HCT116 (cell line): Measurements from ENCODE around the gene SLC4A2. TPM values are rescaled to one million over a fixed set of nuclear protein-coding genes. Genes with fewer than 3 reads are reported as not detected.

Source experiments
- ATAC-seq: fragments of 200-7000 bp; cut with Tn5 transposase; 2 replicates; pipeline ENCODE4 v1.9.1; 2020; ENCODE audit warnings: mild to moderate bottlenecking, moderate library complexity
- BruUV-seq: library from RNA; stranded (reverse); fragments of 400-500 nt; replicated peaks from 2 replicates; lab custom pipeline; 2021; lab: Mats Ljungman, UMichigan
- CTCF ChIA-PET: fragments of 300-600 bp; sonication (Branson Sonifier 250); formaldehyde crosslinking; loops from one replicate; lab custom pipeline; 2021; ENCODE audit warnings: antibody characterized with exemption; lab: Charles Lee
- POLR2A ChIA-PET: fragments of 300-600, 350-600 bp; sonication (Branson Sonifier 250); formaldehyde crosslinking; loops from one replicate; lab custom pipeline; 2021; ENCODE audit warnings: antibody characterized with exemption; lab: Charles Lee
- RAD21 ChIA-PET, 2 experiments: fragments of 300-600 bp; sonication (Branson Sonifier 250); formaldehyde crosslinking; loops; one replicate each; lab custom pipeline; 2023; ENCODE audit warnings: low total read pairs in 2 of 2; ENCODE audit not compliant: uncharacterized antibody in 2 of 2, unreplicated experiment in 2 of 2, low non-redundant PET in 1 of 2; lab: Charles Lee
- DNase-seq: peaks from one replicate; pipeline ENCODE4 v3.0.0-alpha.2; 2010; ENCODE audit warnings: low read depth, low spot score
- H2AFZ ChIP-seq: fragments of 200-600 bp; shearing (Covaris generic), sonication (generic); 2 replicates; pipeline ENCODE4 v1.6.1; 2017; ENCODE audit warnings: low read depth, mixed run types, mixed read lengths, antibody characterized with exemption, low read length; ENCODE audit not compliant: poor library complexity, severe bottlenecking
- H3K27ac ChIP-seq: 2 replicates; pipeline ENCODE4 v1.5.1; 2012; ENCODE audit warnings: low read depth, low read length
- H3K27me3 ChIP-seq: fragments of 200-600 bp; sonication (generic); 2 replicates; pipeline ENCODE4 v1.6.1; 2016; ENCODE audit warnings: mixed run types, low read length, mixed read lengths; ENCODE audit not compliant: insufficient read depth
- H3K36me3 ChIP-seq, 2 experiments: fragments of 200-500 bp in 1 of 2; fragments of 200-600 bp in 1 of 2; sonication (Bioruptor generic) in 1 of 2; sonication (generic) in 1 of 2; 2 replicates each; pipeline versions ENCODE4 v1.5.1 to v1.6.1; 2014 to 2016; ENCODE audit warnings: low read length in 2 of 2, inconsistent platforms in 1 of 2, mixed read lengths in 1 of 2, mixed run types in 1 of 2; ENCODE audit not compliant: insufficient read depth in 2 of 2, control insufficient read depth in 1 of 2
- H3K4me1 ChIP-seq, 2 experiments: fragments of 200-600 bp in 1 of 2; sonication (generic) in 1 of 2; 2 replicates each; pipeline versions ENCODE4 v1.5.1 to v1.6.1; 2012 to 2017; ENCODE audit warnings: low read length in 2 of 2, inconsistent platforms in 1 of 2, mild to moderate bottlenecking in 1 of 2, mixed read lengths in 1 of 2, mixed run types in 1 of 2, moderate library complexity in 1 of 2; ENCODE audit not compliant: insufficient read depth in 2 of 2, control insufficient read depth in 1 of 2
- H3K4me2 ChIP-seq: fragments of 200-600 bp; sonication (generic); 2 replicates; pipeline ENCODE4 v1.6.1; 2017; ENCODE audit warnings: mixed run types, low read length, mixed read lengths
- H3K4me3 ChIP-seq, 2 experiments: fragments of 200-600 bp in 1 of 2; sonication (generic) in 1 of 2; replicated peaks in 1 of 2; 2 replicates each; pipeline ENCODE4 v1.5.1; 2011 to 2016; ENCODE audit warnings: low read length in 2 of 2, control low read depth in 1 of 2, low read depth in 1 of 2, mild to moderate bottlenecking in 1 of 2, mixed read lengths in 1 of 2, mixed run types in 1 of 2
- H3K79me2 ChIP-seq: fragments of 200-600 bp; sonication (generic); 2 replicates; pipeline ENCODE4 v1.6.1; 2017; ENCODE audit warnings: mild to moderate bottlenecking, mixed run types, low read length, moderate library complexity, mixed read lengths; ENCODE audit not compliant: insufficient read depth
- H3K9ac ChIP-seq: fragments of 200-600 bp; sonication (generic); 2 replicates; pipeline ENCODE4 v1.6.1; 2016; ENCODE audit warnings: low read length, mixed read lengths
- H3K9me2 ChIP-seq: fragments of 200-600 bp; sonication (generic), shearing (Covaris generic); 2 replicates; pipeline ENCODE4 v1.6.1; 2017; ENCODE audit warnings: mixed run types, mild to moderate bottlenecking, moderate library complexity; ENCODE audit not compliant: insufficient read depth
- H3K9me3 ChIP-seq, 2 experiments: fragments of 200-500 bp in 1 of 2; fragments of 200-600 bp in 1 of 2; sonication (Bioruptor generic) in 1 of 2; sonication (generic) in 1 of 2; 2 replicates each; pipeline ENCODE4 v1.6.1; 2014 to 2017; ENCODE audit warnings: low read length in 2 of 2, mixed read lengths in 2 of 2, inconsistent platforms in 1 of 2, low read depth in 1 of 2, mild to moderate bottlenecking in 1 of 2, mixed run types in 1 of 2, moderate library complexity in 1 of 2; ENCODE audit not compliant: control insufficient read depth in 1 of 2, insufficient read depth in 1 of 2
- H4K20me1 ChIP-seq: fragments of 200-600 bp; sonication (generic), shearing (Covaris generic); 2 replicates; pipeline ENCODE4 v1.6.1; 2017; ENCODE audit warnings: mixed run types, mild to moderate bottlenecking, moderate library complexity; ENCODE audit not compliant: insufficient read depth
- CEBPB ChIP-seq: IDR thresholded peaks from 2 replicates; pipeline ENCODE4 v1.6.1; 2012; ENCODE audit warnings: low read depth
- POLR2A ChIP-seq: IDR thresholded peaks from 2 replicates; pipeline ENCODE4 v1.7.0; 2011; ENCODE audit warnings: borderline replicate concordance; ENCODE audit not compliant: insufficient read depth, insufficient read length; ENCODE audit errors: extremely low read depth
- POLR2AphosphoS5 ChIP-seq: IDR thresholded peaks from 2 replicates; pipeline ENCODE4 v1.6.1; 2011; ENCODE audit warnings: mild to moderate bottlenecking, low read depth, low read length, moderate library complexity
- RAD21 ChIP-seq: IDR thresholded peaks from 2 replicates; pipeline ENCODE4 v1.6.1; 2012; ENCODE audit warnings: low read depth, mild to moderate bottlenecking
- SRF ChIP-seq: IDR thresholded peaks from 2 replicates; pipeline ENCODE4 v1.6.1; 2012; ENCODE audit warnings: low read depth
- TCF7L2 ChIP-seq: IDR thresholded peaks from 2 replicates; pipeline ENCODE4 v1.7.0; 2011; ENCODE audit warnings: borderline replicate concordance, inconsistent platforms; ENCODE audit not compliant: insufficient read depth, insufficient read length; ENCODE audit errors: extremely low read depth
- YY1 ChIP-seq: IDR thresholded peaks from 2 replicates; pipeline ENCODE4 v1.6.1; 2011; ENCODE audit warnings: low read length, low read depth, moderate library complexity, mild to moderate bottlenecking; ENCODE audit not compliant: insufficient replicate concordance; ENCODE audit errors: extremely low read depth
- intact Hi-C: fragments of 100-400 bp; cut with micrococcal nuclease; formaldehyde crosslinking; loops from 2 replicates; pipeline ENCODE4 v1.10.0; 2022
- total RNA-seq: library from RNA; stranded (reverse); gene quantifications from one replicate; pipeline ENCODE4 v1.2.1, GENCODE V29; 2021; ENCODE audit not compliant: unreplicated experiment

The SLC4A2 gene
- total RNA-seq, 1 experiment from 2014 or later = 240 TPM

DNA sequence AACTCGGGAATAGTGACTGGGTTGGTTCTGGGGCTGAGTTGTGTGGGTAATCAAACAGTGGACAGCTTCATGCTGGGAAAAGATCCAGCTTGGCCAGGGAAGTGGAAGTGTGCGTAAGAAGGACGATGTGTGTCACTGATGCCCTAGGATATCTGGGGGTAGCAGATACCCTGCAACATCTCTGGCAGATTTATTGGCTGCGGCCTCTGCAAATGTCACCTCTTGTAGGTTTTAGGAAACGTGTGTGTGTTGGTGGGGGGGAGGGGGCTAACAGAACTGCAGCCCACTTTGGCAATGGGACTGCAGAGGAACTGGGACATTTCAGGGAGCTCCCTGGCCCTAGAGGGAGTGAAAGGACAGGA, 25.9 kb downstream of the SLC4A2 start:
- Histone ChIP-seq H3K27ac (peak overlapping the region; percentile 90), H3K9me3 (no peaks in the 10 kb centered on the region), H3K79me2 (peaks cover 58% of the 10 kb centered on the region), H3K9me2 (no peaks in the 10 kb centered on the region), H3K4me1 (peaks cover 30 to 54% of the 10 kb centered on the region in 2 experiments), H3K4me3 (peak overlapping the region; percentile 57 to 90)
- intact Hi-C loops = no loop called here
- POLR2A ChIA-PET = interaction anchor here (0.7 to 1.6 kb wide), 4 partner anchors 8 to 31 kb away, joined by 4 to 9 read pairs (median 6); no protein-coding TSS in a partner anchor
- BruUV-seq = no TSS peak
- no peak for ATAC-seq
- no peak for DNase-seq
- no peak for TF ChIP-seq CEBPB
- TF ChIP-seq POLR2AphosphoS5 = no peak
- TF ChIP-seq SRF = no peak
- TF ChIP-seq, all 23 proteins: peak for 0
- ChIA-PET CTCF (interaction anchor here (0.8 to 1.6 kb wide), 4 partner anchors 24 to 67 kb away, joined by 3 to 5 read pairs (median 4); no protein-coding TSS in a partner anchor), RAD21 (interaction anchor here in 1 of 2 experiments (0.9 to 1.0 kb wide), 2 partner anchors 26 to 57 kb away, joined by 3 read pairs; partner anchors contain the start of gene ABCB8)
- Histone ChIP-seq H4K20me1 (no peaks in the 10 kb centered on the region), H3K36me3 (peaks cover 0 to 10% of the 10 kb centered on the region in 2 experiments; a peak in 1 of 4 replicates), H3K4me2 (peak overlapping the region; percentile 87), H3K9ac (peak overlapping the region; percentile 59), H3K27me3 (no peaks in the 10 kb centered on the region), H2AFZ (no peak overlapping the region)

DNA sequence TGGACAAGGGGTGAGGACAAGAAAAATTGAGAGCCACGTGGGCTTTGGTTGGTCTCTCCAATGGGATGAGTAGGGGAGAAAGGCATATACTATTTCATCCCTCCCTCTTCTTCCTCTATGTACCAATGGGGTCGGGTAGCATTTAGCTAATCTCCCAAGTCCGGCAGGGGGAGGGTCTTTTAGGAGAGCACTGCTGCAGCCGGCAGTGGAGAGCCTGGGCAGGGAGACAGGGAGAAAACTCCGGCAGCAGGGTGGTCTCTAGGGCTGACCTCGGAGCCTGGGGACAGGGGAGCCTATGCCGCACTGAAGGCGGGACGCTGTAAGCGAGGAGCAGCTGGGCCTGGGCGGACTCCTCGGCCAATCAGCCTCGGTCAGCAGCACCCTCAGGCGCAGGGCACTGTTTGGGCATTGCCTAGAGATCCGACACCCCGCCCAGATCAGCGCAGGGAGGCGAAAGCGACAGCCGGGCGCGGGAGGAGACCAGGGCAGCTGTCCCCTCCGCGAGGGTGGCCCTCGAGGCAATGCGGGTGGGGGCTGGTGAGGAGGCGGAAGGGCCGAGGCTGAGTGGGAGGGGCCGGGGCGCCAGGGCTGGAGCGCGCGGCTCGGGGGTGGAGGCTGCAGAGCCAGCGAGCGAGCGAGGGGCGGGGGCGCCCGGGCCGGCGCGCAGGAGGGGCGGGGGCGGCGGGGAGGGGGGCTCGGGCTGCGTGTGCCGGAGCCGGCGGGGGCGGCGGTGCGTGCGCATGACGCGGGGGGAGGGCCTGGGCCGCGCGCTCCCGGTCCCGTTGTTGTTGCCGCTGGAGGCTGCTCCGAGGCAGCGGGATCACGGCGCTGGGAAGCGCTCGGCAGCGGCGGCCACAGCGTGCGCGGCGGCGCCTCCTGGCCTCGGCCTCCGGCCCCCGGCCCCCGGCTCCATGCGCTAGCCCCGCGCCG, 26.6 kb downstream of the SLC4A2 start, which contains the start of gene AGAP3:
AGAP3 (plus strand) TSS at position 785 of the 930 bp plus-strand sequence. CDS start 267 bp downstream, outside the sequence.
- peak within 1 kb of the TSS; percentile 90 for H3K27ac ChIP-seq
- TF ChIP-seq RAD21 (no peak), YY1 (peak; percentile 5), POLR2A (peak; percentile 60), POLR2AphosphoS5 (peak; percentile 86), TCF7L2 (peak; percentile 11)
- H3K9me3 ChIP-seq = no peaks in the 10 kb centered on the region
- H3K9me2 ChIP-seq = no peaks in the 10 kb centered on the region
- ChIA-PET RAD21 (interaction anchor here in 1 of 2 experiments (0.7 to 1.0 kb wide), 3 partner anchors 24 to 58 kb away, joined by 3 read pairs; partner anchors contain the start of gene ABCB8), POLR2A (interaction anchor here (0.7 to 1.6 kb wide), 4 partner anchors 9 to 30 kb away, joined by 4 to 9 read pairs (median 6); no protein-coding TSS in a partner anchor), CTCF (interaction anchor here (0.8 to 1.6 kb wide), 4 partner anchors 23 to 68 kb away, joined by 3 to 5 read pairs (median 4); no protein-coding TSS in a partner anchor)
- peaks cover 61% of the 10 kb centered on the region for H3K79me2 ChIP-seq
- ATAC-seq (peak; percentile 64), DNase-seq (peak; percentile 67)
- H3K27me3 ChIP-seq = no peaks in the 10 kb centered on the region
- no peaks in the 10 kb centered on the region for H4K20me1 ChIP-seq
- H3K4me2 ChIP-seq = peak within 1 kb of the TSS; percentile 93
- peaks cover 30 to 52% of the 10 kb centered on the region in 2 experiments for H3K4me1 ChIP-seq
- peak within 1 kb of the TSS; percentile 94 for H3K9ac ChIP-seq
- H3K4me3 ChIP-seq = peak within 1 kb of the TSS; percentile 90 to 98
- no peak within 1 kb of the TSS for H2AFZ ChIP-seq
- BruUV-seq = no TSS peak
- intact Hi-C loops = no loop called here
- H3K36me3 ChIP-seq = peaks cover 0 to 10% of the 10 kb centered on the region in 2 experiments; a peak in 1 of 4 replicates
